Stimulated activated effector memory CD8-positive, alpha-beta T cell treated with anti-CD3 and anti-CD28 coated beads, Interleukin-12 subunit alpha, Interleukin-12 subunit beta, amount 100 ng/mL, for 72 hours (primary cell): ENCODE data around the gene SOAT1.
A peak's percentile ranks its signal among the peaks of the same experiment; 100 is the strongest.

ENCODE experiments used
- ATAC-seq: fragments of 150-1000 bp; cut with Tn5 transposase; 2 replicates; pipeline ENCODE4 v1.10.0; 2021
- DNase-seq, 2 donors: peaks; one replicate each; pipeline ENCODE4 v3.0.0; 2021 to 2022; ENCODE audit warnings: low spot score in 2 of 2
- H3K27ac Mint-ChIP-seq: one replicate; pipeline ENCODE4 v1.8.0; 2022; ENCODE audit warnings: mild to moderate bottlenecking, mixed read lengths
- H3K36me3 Mint-ChIP-seq: one replicate; pipeline ENCODE4 v1.8.0; 2022; ENCODE audit warnings: mild to moderate bottlenecking, mixed read lengths
- H3K4me1 Mint-ChIP-seq: one replicate; pipeline ENCODE4 v1.8.0; 2022; ENCODE audit warnings: mixed read lengths
- H3K4me3 Mint-ChIP-seq: one replicate; pipeline ENCODE4 v1.8.0; 2022; ENCODE audit warnings: mild to moderate bottlenecking, mixed read lengths
- H3K9me3 Mint-ChIP-seq: one replicate; pipeline ENCODE4 v1.8.0; 2022; ENCODE audit warnings: mixed read lengths

SOAT1 gene

GRCh38 chr1:179295164-179295755 is 1.7 kb downstream of the SOAT1 start:
- Mint-ChIP-seq H3K27ac (peak overlapping the region; percentile 84), H3K4me1 (peaks cover 42% of the 10 kb centered on the region), H3K4me3 (peak overlapping the region; percentile 76), H3K36me3 (peaks cover 24% of the 10 kb centered on the region), H3K9me3 (no peaks in the 10 kb centered on the region)
- no peak for ATAC-seq
- DNase-seq: no peak

- H3K4me1 Mint-ChIP-seq: peaks cover 49% of the 10 kb centered on the region
- peak overlapping the region; percentile 76 for H3K4me3 Mint-ChIP-seq
- H3K27ac Mint-ChIP-seq: no peak overlapping the region
- H3K36me3 Mint-ChIP-seq: peaks cover 26% of the 10 kb centered on the region
- H3K9me3 Mint-ChIP-seq: no peaks in the 10 kb centered on the region
- ATAC-seq (no peak), DNase-seq (no peak)
These were observed 2.9 kb downstream of the SOAT1 start for GRCh38 chr1:179296356-179297104.

GRCh38 chr1:179297105-179297378 is 3.4 kb downstream of the SOAT1 start:
- H3K27ac Mint-ChIP-seq: no peak overlapping the region
- DNase-seq (no peak), ATAC-seq (no peak)
- no peak overlapping the region for H3K4me3 Mint-ChIP-seq
- H3K9me3 Mint-ChIP-seq: no peaks in the 10 kb centered on the region
- peaks cover 54% of the 10 kb centered on the region for H3K4me1 Mint-ChIP-seq
- H3K36me3 Mint-ChIP-seq: peaks cover 29% of the 10 kb centered on the region

- DNase-seq (peak in 1 of 2 donors; percentile 61), ATAC-seq (peak; percentile 99)
- H3K36me3 Mint-ChIP-seq: peaks cover 48% of the 10 kb centered on the region
These were observed 5.4 kb downstream of the SOAT1 start for GRCh38 chr1:179298952-179299351.

GRCh38 chr1:179300112-179300511 is 6.5 kb downstream of the SOAT1 start:
- Mint-ChIP-seq H3K4me1 (peaks cover 48% of the 10 kb centered on the region), H3K36me3 (peaks cover 53% of the 10 kb centered on the region), H3K27ac (peak overlapping the region; percentile 46), H3K9me3 (no peaks in the 10 kb centered on the region), H3K4me3 (peak overlapping the region; percentile 39)
- ATAC-seq (no peak), DNase-seq (no peak)

More at GRCh38 chr1:179298952-179299351, 5.4 kb downstream of the SOAT1 start:
- H3K9me3 Mint-ChIP-seq: no peaks in the 10 kb centered on the region
- peaks cover 53% of the 10 kb centered on the region for H3K4me1 Mint-ChIP-seq
- no peak overlapping the region for H3K27ac Mint-ChIP-seq
- H3K4me3 Mint-ChIP-seq: peak overlapping the region; percentile 4

GRCh38 chr1:179302070-179302469 is 8.5 kb downstream of the SOAT1 start:
- Mint-ChIP-seq H3K4me1 (peaks cover 40% of the 10 kb centered on the region), H3K9me3 (no peaks in the 10 kb centered on the region), H3K27ac (no peak overlapping the region), H3K36me3 (peaks cover 54% of the 10 kb centered on the region), H3K4me3 (no peak overlapping the region)
- no peak for DNase-seq
- ATAC-seq: no peak

GRCh38 chr1:179303200-179303785 is 9.7 kb downstream of the SOAT1 start:
- Mint-ChIP-seq H3K9me3 (no peaks in the 10 kb centered on the region), H3K27ac (no peak overlapping the region), H3K4me1 (peaks cover 36% of the 10 kb centered on the region), H3K4me3 (no peak overlapping the region), H3K36me3 (peaks cover 67% of the 10 kb centered on the region)
- no peak for ATAC-seq
- DNase-seq: no peak

GRCh38 chr1:179305450-179305849 is 11.9 kb downstream of the SOAT1 start:
- Mint-ChIP-seq H3K9me3 (no peaks in the 10 kb centered on the region), H3K27ac (no peak overlapping the region), H3K36me3 (peaks cover 82% of the 10 kb centered on the region), H3K4me3 (no peak overlapping the region), H3K4me1 (peaks cover 22% of the 10 kb centered on the region)
- DNase-seq (no peak), ATAC-seq (no peak)

- Mint-ChIP-seq H3K4me3 (no peak overlapping the region), H3K4me1 (peaks cover 31% of the 10 kb centered on the region), H3K36me3 (peaks cover 78% of the 10 kb centered on the region), H3K9me3 (no peaks in the 10 kb centered on the region), H3K27ac (no peak overlapping the region)
- ATAC-seq (no peak), DNase-seq (no peak)
These were observed 16.7 kb downstream of the SOAT1 start for GRCh38 chr1:179310291-179310690.

GRCh38 chr1:179310721-179311120 is 17.1 kb downstream of the SOAT1 start:
- Mint-ChIP-seq H3K4me1 (peaks cover 30% of the 10 kb centered on the region), H3K9me3 (no peaks in the 10 kb centered on the region), H3K36me3 (peaks cover 77% of the 10 kb centered on the region), H3K27ac (no peak overlapping the region), H3K4me3 (no peak overlapping the region)
- DNase-seq: no peak
- peak; percentile 72 for ATAC-seq

- Mint-ChIP-seq H3K9me3 (no peaks in the 10 kb centered on the region), H3K36me3 (peaks cover 78% of the 10 kb centered on the region), H3K27ac (no peak overlapping the region), H3K4me1 (peaks cover 25% of the 10 kb centered on the region), H3K4me3 (no peak overlapping the region)
- no peak for DNase-seq
- ATAC-seq: no peak
These were observed 17.6 kb downstream of the SOAT1 start for GRCh38 chr1:179311149-179311700.

GRCh38 chr1:179313004-179313403 is 19.4 kb downstream of the SOAT1 start:
- DNase-seq (no peak), ATAC-seq (no peak)
- Mint-ChIP-seq H3K27ac (no peak overlapping the region), H3K9me3 (no peaks in the 10 kb centered on the region), H3K36me3 (peaks cover 67% of the 10 kb centered on the region), H3K4me1 (peaks cover 24% of the 10 kb centered on the region), H3K4me3 (no peak overlapping the region)

GRCh38 chr1:179314928-179315327 is 21.3 kb downstream of the SOAT1 start:
- H3K9me3 Mint-ChIP-seq: no peaks in the 10 kb centered on the region
- H3K36me3 Mint-ChIP-seq: peaks cover 59% of the 10 kb centered on the region
- ATAC-seq (no peak), DNase-seq (no peak)
- no peak overlapping the region for H3K4me3 Mint-ChIP-seq
- H3K27ac Mint-ChIP-seq: no peak overlapping the region
- H3K4me1 Mint-ChIP-seq: peaks cover 24% of the 10 kb centered on the region

- Mint-ChIP-seq H3K27ac (no peak overlapping the region), H3K9me3 (no peaks in the 10 kb centered on the region), H3K4me1 (peaks cover 26% of the 10 kb centered on the region), H3K36me3 (peaks cover 60% of the 10 kb centered on the region), H3K4me3 (no peak overlapping the region)
- ATAC-seq (no peak), DNase-seq (no peak)
These were observed 24.9 kb downstream of the SOAT1 start for GRCh38 chr1:179318491-179318890.

- H3K4me1 Mint-ChIP-seq: peaks cover 13% of the 10 kb centered on the region
- H3K27ac Mint-ChIP-seq: no peak overlapping the region
- DNase-seq (no peak), ATAC-seq (no peak)
- no peaks in the 10 kb centered on the region for H3K9me3 Mint-ChIP-seq
- peaks cover 72% of the 10 kb centered on the region for H3K36me3 Mint-ChIP-seq
- H3K4me3 Mint-ChIP-seq: no peak overlapping the region
These were observed 28.1 kb downstream of the SOAT1 start for GRCh38 chr1:179321533-179322216.
